GM12878 (cell line): ENCODE data around the gene TOP1. TPM values are rescaled to one million over a fixed set of nuclear protein-coding genes. Genes with fewer than 3 reads are reported as not detected.

Source experiments
- ATAC-seq: fragments of 200-7000 bp; cut with Tn5 transposase; 3 replicates; pipeline ENCODE4 v1.9.1; 2020; ENCODE audit warnings: mild to moderate bottlenecking, moderate library complexity
- BruUV-seq: library from RNA; stranded (reverse); fragments of 400-500 nt; replicated peaks from 2 replicates; lab custom pipeline; 2021; lab: Mats Ljungman, UMichigan
- CTCF ChIA-PET: fragments of 300-600 bp; sonication (Branson Sonifier 250); formaldehyde crosslinking; extraction: SDS; loops from one replicate; lab custom pipeline; 2021; ENCODE audit warnings: inconsistent platforms; lab: Yijun Ruan, JAX
- POLR2A ChIA-PET: fragments of 350-600 bp; formaldehyde crosslinking; extraction: SDS; loops from one replicate; lab custom pipeline; 2021; ENCODE audit warnings: inconsistent platforms; lab: Charles Lee
- RAD21 ChIA-PET: fragments of 300-600 bp; sonication (Branson Sonifier 250); formaldehyde crosslinking; loops from one replicate; lab custom pipeline; 2023; ENCODE audit warnings: antibody characterized with exemption; ENCODE audit not compliant: unreplicated experiment; lab: Charles Lee
- SMC1A ChIA-PET: fragments of 300-600 bp; sonication (Branson Sonifier 250); formaldehyde crosslinking; loops from one replicate; lab custom pipeline; 2023; ENCODE audit not compliant: unreplicated experiment, uncharacterized antibody; lab: Charles Lee
- DNase-seq: peaks from one replicate; pipeline ENCODE4 v3.0.0-alpha.2; 2011; ENCODE audit warnings: low read depth, low spot score
- FAIRE-seq: peaks from 3 replicates; lab custom pipeline; 2011; peaks lifted over from hg19 to GRCh38; lab: Jason Lieb, UNC
- H2AFZ ChIP-seq: 2 replicates; pipeline ENCODE4 v1.6.0; 2011; ENCODE audit warnings: low read depth, low read length, control low read depth; ENCODE audit not compliant: control insufficient read depth
- H3K27ac ChIP-seq: 2 replicates; pipeline ENCODE4 v1.5.1; 2011; ENCODE audit warnings: control low read depth; ENCODE audit not compliant: control insufficient read depth, insufficient read depth
- H3K27me3 ChIP-seq, 2 experiments: replicated peaks in 1 of 2; 2 replicates each; pipeline versions ENCODE4 v1.6.0 to v1.6.1; 2011; ENCODE audit warnings: low read length in 1 of 2; ENCODE audit not compliant: control insufficient read depth in 2 of 2, insufficient read depth in 2 of 2
- H3K36me3 ChIP-seq, 2 experiments: 2 replicates each; pipeline ENCODE4 v1.5.1; 2011; ENCODE audit warnings: low read length in 1 of 2; ENCODE audit not compliant: control insufficient read depth in 2 of 2, insufficient read depth in 2 of 2
- H3K4me1 ChIP-seq: 2 replicates; pipeline ENCODE4 v1.6.1; 2011; ENCODE audit warnings: mild to moderate bottlenecking, low read length, moderate library complexity, mixed read lengths; ENCODE audit not compliant: control insufficient read depth, insufficient read depth
- H3K4me2 ChIP-seq: 2 replicates; pipeline ENCODE4 v1.6.0; 2011; ENCODE audit warnings: control low read depth; ENCODE audit not compliant: control insufficient read depth, insufficient read depth
- H3K4me3 ChIP-seq: fragments of 200-600 bp; sonication (generic); 2 replicates; pipeline ENCODE4 v1.5.1; 2016
- H3K79me2 ChIP-seq: 2 replicates; pipeline ENCODE4 v1.6.0; 2011; ENCODE audit warnings: low read length; ENCODE audit not compliant: control insufficient read depth, insufficient read depth
- H3K9ac ChIP-seq: 2 replicates; pipeline ENCODE4 v1.8.0; 2011; ENCODE audit warnings: low read length, control low read depth, mixed read lengths; ENCODE audit not compliant: control insufficient read depth, insufficient read depth
- H3K9me3 ChIP-seq: replicated peaks from 3 replicates; pipeline ENCODE4 v1.5.1; 2011; ENCODE audit warnings: mild to moderate bottlenecking, low read length; ENCODE audit not compliant: control insufficient read depth, insufficient read depth
- H4K20me1 ChIP-seq: 2 replicates; pipeline ENCODE4 v1.6.0; 2011; ENCODE audit not compliant: control insufficient read depth, insufficient read depth
- CBX3 ChIP-seq: fragments of 200-600 bp; sonication (generic); IDR thresholded peaks from 2 replicates; pipeline ENCODE4 v1.6.1; 2016; ENCODE audit warnings: low read depth, borderline replicate concordance
- CHD4 ChIP-seq: fragments of 200-600 bp; sonication (generic); IDR thresholded peaks from 2 replicates; pipeline ENCODE4 v1.6.1; 2016; ENCODE audit warnings: mild to moderate bottlenecking
- NR2F1 ChIP-seq: fragments of 450-650 bp; conservative IDR thresholded peaks from 2 replicates; pipeline ENCODE4 v1.6.1; 2017; ENCODE audit warnings: mild to moderate bottlenecking
- PAX8 ChIP-seq: fragments of 450-650 bp; IDR thresholded peaks from 2 replicates; pipeline ENCODE4 v1.6.1; 2017; ENCODE audit warnings: mild to moderate bottlenecking, moderate library complexity
- SPI1 ChIP-seq: IDR thresholded peaks from 2 replicates; pipeline ENCODE4 v1.6.1; 2011; ENCODE audit warnings: low read depth, mild to moderate bottlenecking, low read length, moderate library complexity, borderline replicate concordance; ENCODE audit not compliant: insufficient read depth
- WGBS: methylation state at CpG from one replicate; pipeline ENCODE4 v1.1.6; 2016; ENCODE audit warnings: low lambda C conversion rate; ENCODE audit not compliant: insufficient replicate concordance, insufficient coverage; ENCODE audit errors: missing lambda C conversion rate; 5-methylcytosine and 5-hydroxymethylcytosine counted together
- in situ Hi-C: fragments of 300-500 bp; cut with MboI; formaldehyde crosslinking; loops from 9 replicates; pipeline ENCODE4 v1.14.3; 2018; ENCODE audit warnings: mixed read lengths
- intact Hi-C: fragments of 100-400 bp; cut with micrococcal nuclease; formaldehyde crosslinking; loops from one replicate; pipeline ENCODE4 v1.14.2; 2022; ENCODE audit not compliant: unreplicated experiment
- polyA plus RNA-seq, 11 experiments: library from polyadenylated mRNA; depleted of rRNA in 4 of 11; unstranded in 6 of 11; stranded (reverse) in 5 of 11; fragments of >200 nt; fragmentation: Nextera tagmentation in 4 of 11; fragmentation: Illumina TruSeq in 1 of 11; extraction: Ambion mirVana in 4 of 11; extraction: Trizol in 1 of 11; gene quantifications; 1 replicate in 1 of 11; 2 replicates in 10 of 11; pipeline versions ENCODE4 v1.2.1 to v1.2.3, GENCODE V29; 2011 to 2016; ENCODE audit warnings: inconsistent platforms in 2 of 11, missing spikeins in 2 of 11, low read depth in 1 of 11
- total RNA-seq, 4 experiments: library from RNA; depleted of rRNA in 3 of 4; stranded (reverse); fragments of >200 nt in 3 of 4; fragmentation: Illumina TruSeq in 1 of 4; extraction: Trizol in 1 of 4; gene quantifications; 2 replicates each; pipeline versions ENCODE4 v1.2.1 to v1.2.3, GENCODE V29; 2013 to 2021
- TF ChIP-seq, protein P1 (sequence below): fragments of 450-650 bp; formaldehyde crosslinking; IDR thresholded peaks from 2 replicates; pipeline ENCODE4 v1.4.0; 2020; ENCODE audit warnings: mild to moderate bottlenecking, moderate library complexity
- TF ChIP-seq, protein P2 (sequence below): fragments of 450-650 bp; IDR thresholded peaks from 2 replicates; pipeline ENCODE4 v1.6.1; 2017; ENCODE audit warnings: borderline replicate concordance

The TOP1 gene
- total and polyA plus RNA-seq, 10 of the 15 experiments (the other 5 are each of a cell fraction or from before 2014, with no cell fraction given), result 21.5 to 128 (median 47.3) TPM

DNA sequence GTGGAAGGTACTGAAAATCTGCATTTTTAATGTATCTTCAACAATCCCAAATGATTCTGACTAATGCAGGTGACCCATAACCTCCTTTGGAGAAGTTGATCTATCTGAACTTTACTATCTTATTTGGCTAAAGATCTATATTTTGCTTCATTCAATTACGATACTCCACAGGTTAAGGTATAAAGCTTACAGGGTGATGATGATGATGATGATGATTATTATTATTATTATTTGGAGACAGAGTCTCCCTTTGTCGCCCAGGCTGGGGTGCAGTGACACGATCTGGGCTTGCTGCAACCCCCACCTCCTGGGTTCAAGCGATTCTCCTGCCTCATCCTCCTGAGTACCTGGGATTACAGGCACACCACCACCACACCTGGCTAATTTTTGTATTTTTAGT, 13.1 kb downstream of the TOP1 start:
- H3K27ac ChIP-seq, result no peak overlapping the region
- H3K4me3 ChIP-seq, result no peak overlapping the region
- RAD21 ChIA-PET, result interaction anchor here (1.3 to 27.8 kb wide), 4 partner anchors 9 to 54 kb away, joined by 4 to 696 read pairs (median 60); no protein-coding TSS in a partner anchor
- H2AFZ ChIP-seq, result no peak overlapping the region
- H3K27me3 ChIP-seq, result no peaks in the 10 kb centered on the region
- H3K4me2 ChIP-seq, result no peak overlapping the region
- H3K9me3 ChIP-seq, result no peaks in the 10 kb centered on the region
- intact Hi-C loops (no loop called here), in situ Hi-C loops (no loop called here)
- no peak for ATAC-seq
- H3K9ac ChIP-seq, result no peak overlapping the region
- peaks cover 8% of the 10 kb centered on the region; the same call in 1 of the 2 replicates for H3K4me1 ChIP-seq
- CTCF ChIA-PET, result interaction anchor here (1.3 to 24.4 kb wide), 4 partner anchors 9 to 72 kb away, joined by 9 to 510 read pairs (median 76); no protein-coding TSS in a partner anchor
- peaks cover 0 to 10% of the 10 kb centered on the region in 2 experiments; a peak in 2 of 4 replicates for H3K36me3 ChIP-seq
- H4K20me1 ChIP-seq, result no peaks in the 10 kb centered on the region
- DNase-seq, result no peak
- no peak for TF ChIP-seq CHD4
- TF ChIP-seq, protein P1, sequence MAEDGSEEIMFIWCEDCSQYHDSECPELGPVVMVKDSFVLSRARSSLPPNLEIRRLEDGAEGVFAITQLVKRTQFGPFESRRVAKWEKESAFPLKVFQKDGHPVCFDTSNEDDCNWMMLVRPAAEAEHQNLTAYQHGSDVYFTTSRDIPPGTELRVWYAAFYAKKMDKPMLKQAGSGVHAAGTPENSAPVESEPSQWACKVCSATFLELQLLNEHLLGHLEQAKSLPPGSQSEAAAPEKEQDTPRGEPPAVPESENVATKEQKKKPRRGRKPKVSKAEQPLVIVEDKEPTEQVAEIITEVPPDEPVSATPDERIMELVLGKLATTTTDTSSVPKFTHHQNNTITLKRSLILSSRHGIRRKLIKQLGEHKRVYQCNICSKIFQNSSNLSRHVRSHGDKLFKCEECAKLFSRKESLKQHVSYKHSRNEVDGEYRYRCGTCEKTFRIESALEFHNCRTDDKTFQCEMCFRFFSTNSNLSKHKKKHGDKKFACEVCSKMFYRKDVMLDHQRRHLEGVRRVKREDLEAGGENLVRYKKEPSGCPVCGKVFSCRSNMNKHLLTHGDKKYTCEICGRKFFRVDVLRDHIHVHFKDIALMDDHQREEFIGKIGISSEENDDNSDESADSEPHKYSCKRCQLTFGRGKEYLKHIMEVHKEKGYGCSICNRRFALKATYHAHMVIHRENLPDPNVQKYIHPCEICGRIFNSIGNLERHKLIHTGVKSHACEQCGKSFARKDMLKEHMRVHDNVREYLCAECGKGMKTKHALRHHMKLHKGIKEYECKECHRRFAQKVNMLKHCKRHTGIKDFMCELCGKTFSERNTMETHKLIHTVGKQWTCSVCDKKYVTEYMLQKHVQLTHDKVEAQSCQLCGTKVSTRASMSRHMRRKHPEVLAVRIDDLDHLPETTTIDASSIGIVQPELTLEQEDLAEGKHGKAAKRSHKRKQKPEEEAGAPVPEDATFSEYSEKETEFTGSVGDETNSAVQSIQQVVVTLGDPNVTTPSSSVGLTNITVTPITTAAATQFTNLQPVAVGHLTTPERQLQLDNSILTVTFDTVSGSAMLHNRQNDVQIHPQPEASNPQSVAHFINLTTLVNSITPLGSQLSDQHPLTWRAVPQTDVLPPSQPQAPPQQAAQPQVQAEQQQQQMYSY (CRISPR knock-in tag), result no peak
- no peak for TF ChIP-seq SPI1
- no peak for TF ChIP-seq PAX8
- TF ChIP-seq, protein P2, sequence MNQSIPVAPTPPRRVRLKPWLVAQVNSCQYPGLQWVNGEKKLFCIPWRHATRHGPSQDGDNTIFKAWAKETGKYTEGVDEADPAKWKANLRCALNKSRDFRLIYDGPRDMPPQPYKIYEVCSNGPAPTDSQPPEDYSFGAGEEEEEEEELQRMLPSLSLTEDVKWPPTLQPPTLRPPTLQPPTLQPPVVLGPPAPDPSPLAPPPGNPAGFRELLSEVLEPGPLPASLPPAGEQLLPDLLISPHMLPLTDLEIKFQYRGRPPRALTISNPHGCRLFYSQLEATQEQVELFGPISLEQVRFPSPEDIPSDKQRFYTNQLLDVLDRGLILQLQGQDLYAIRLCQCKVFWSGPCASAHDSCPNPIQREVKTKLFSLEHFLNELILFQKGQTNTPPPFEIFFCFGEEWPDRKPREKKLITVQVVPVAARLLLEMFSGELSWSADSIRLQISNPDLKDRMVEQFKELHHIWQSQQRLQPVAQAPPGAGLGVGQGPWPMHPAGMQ, result no peak
- no peak for TF ChIP-seq CBX3
- TF ChIP-seq NR2F1, result no peak
- TF ChIP-seq, all 136 proteins: peak for 0
- FAIRE-seq, result no peak
- SMC1A ChIA-PET, result interaction anchor here (1.0 to 16.6 kb wide), 10 partner anchors 8 to 53 kb away, joined by 3 to 456 read pairs (median 6); partner anchors contain the start of gene TOP1
- POLR2A ChIA-PET, result interaction anchor here (0.6 to 13.6 kb wide), 4 partner anchors 9 to 62 kb away, joined by 4 to 214 read pairs (median 37); partner anchors contain the start of gene TOP1
- BruUV-seq, result no TSS peak
- peaks cover 91% of the 10 kb centered on the region for H3K79me2 ChIP-seq
- WGBS, result 98% methylated on average over 4 of the region's 4 CpGs
